ENCODE measurements around the gene WNT9B. TPM values are rescaled to one million over a fixed set of nuclear protein-coding genes. Genes with fewer than 3 reads are reported as not detected.

Gene WNT9B
- polyA plus RNA-seq, 1 donor from 2014 or later = not detected

GRCh38 chr17:46878055-46878454, 26.7 kb downstream of the WNT9B start:
- H3K79me2 ChIP-seq (replicated peaks; ENCODE audit: insufficient read depth, low read length) = no peaks in the 10 kb centered on the region
- H3K9me2 ChIP-seq (ENCODE audit: insufficient read depth, low read length) = no peaks in the 10 kb centered on the region
- no peak overlapping the region for H3K27ac ChIP-seq (ENCODE audit: low read length)
- H3K36me3 ChIP-seq (ENCODE audit: insufficient read depth, low read length) = no peaks in the 10 kb centered on the region
- H3K4me2 ChIP-seq (ENCODE audit: low read length) = no peak overlapping the region
- no peaks in the 10 kb centered on the region for H3F3A ChIP-seq (ENCODE audit: insufficient read depth, low read length, poor library complexity, severe bottlenecking)
- TF ChIP-seq SMC3 (conservative IDR thresholded peaks at IDR 0.05; ENCODE audit: poor library complexity) (no peak), CTCF (IDR thresholded peaks at IDR 0.05; ENCODE audit: poor library complexity, severe bottlenecking) (no peak), TAF1 (IDR thresholded peaks at IDR 0.05; ENCODE audit: low read depth) (no peak), EZH2 (IDR thresholded peaks at IDR 0.05; ENCODE audit: borderline replicate concordance, insufficient read depth, low read length, poor library complexity, severe bottlenecking) (no peak), EP300 (conservative IDR thresholded peaks at IDR 0.05; ENCODE audit: poor library complexity, severe bottlenecking) (no peak), REST (IDR thresholded peaks at IDR 0.05; ENCODE audit: borderline replicate concordance) (no peak), POLR2AphosphoS5 (IDR thresholded peaks at IDR 0.05) (no peak), RAD21 (conservative IDR thresholded peaks at IDR 0.05) (no peak), MXI1 (conservative IDR thresholded peaks at IDR 0.05; ENCODE audit: poor library complexity, severe bottlenecking) (no peak)
- H3K9me3 ChIP-seq (ENCODE audit: low read length) = no peaks in the 10 kb centered on the region
- H4K20me1 ChIP-seq (ENCODE audit: insufficient read depth) = no peaks in the 10 kb centered on the region
- H3K4me3 ChIP-seq (ENCODE audit: low read length) = no peak overlapping the region
- H2AFZ ChIP-seq (ENCODE audit: low read depth, low read length) = no peak overlapping the region
- no peaks in the 10 kb centered on the region for H3K27me3 ChIP-seq (ENCODE audit: insufficient read depth, low read depth, low read length)
- H3K9ac ChIP-seq (ENCODE audit: low read length) = no peak overlapping the region

GRCh38 chr17:46879101-46879500, 27.7 kb downstream of the WNT9B start:
- H3F3A ChIP-seq (ENCODE audit: insufficient read depth, low read length, poor library complexity, severe bottlenecking) = no peaks in the 10 kb centered on the region
- H2AFZ ChIP-seq (ENCODE audit: low read depth, low read length) = no peak overlapping the region

More at GRCh38 chr17:46879101-46879500, 27.7 kb downstream of the WNT9B start:
- no peak overlapping the region for H3K4me3 ChIP-seq (ENCODE audit: low read length)
- no peak overlapping the region for H3K4me2 ChIP-seq (ENCODE audit: low read length)
- no peak overlapping the region for H3K9ac ChIP-seq (ENCODE audit: low read length)
- no peaks in the 10 kb centered on the region for H3K27me3 ChIP-seq (ENCODE audit: insufficient read depth, low read depth, low read length)
- H3K36me3 ChIP-seq (ENCODE audit: insufficient read depth, low read length) = no peaks in the 10 kb centered on the region
- H3K9me3 ChIP-seq (ENCODE audit: low read length) = no peaks in the 10 kb centered on the region
- TF ChIP-seq CTCF (IDR thresholded peaks at IDR 0.05; ENCODE audit: poor library complexity, severe bottlenecking) = no peak
- no peak for TF ChIP-seq EP300 (conservative IDR thresholded peaks at IDR 0.05; ENCODE audit: poor library complexity, severe bottlenecking)
- no peak for TF ChIP-seq MXI1 (conservative IDR thresholded peaks at IDR 0.05; ENCODE audit: poor library complexity, severe bottlenecking)
- TF ChIP-seq REST (IDR thresholded peaks at IDR 0.05; ENCODE audit: borderline replicate concordance) = no peak
- TF ChIP-seq POLR2AphosphoS5 (IDR thresholded peaks at IDR 0.05) = no peak
- TF ChIP-seq SMC3 (conservative IDR thresholded peaks at IDR 0.05; ENCODE audit: poor library complexity) = no peak
- no peak for TF ChIP-seq TAF1 (IDR thresholded peaks at IDR 0.05; ENCODE audit: low read depth)
- TF ChIP-seq RAD21 (conservative IDR thresholded peaks at IDR 0.05) = no peak
- TF ChIP-seq EZH2 (IDR thresholded peaks at IDR 0.05; ENCODE audit: borderline replicate concordance, insufficient read depth, low read length, poor library complexity, severe bottlenecking) = no peak
- H3K79me2 ChIP-seq (replicated peaks; ENCODE audit: insufficient read depth, low read length) = no peaks in the 10 kb centered on the region
- H3K9me2 ChIP-seq (ENCODE audit: insufficient read depth, low read length) = no peaks in the 10 kb centered on the region
- H4K20me1 ChIP-seq (ENCODE audit: insufficient read depth) = no peaks in the 10 kb centered on the region
- no peak overlapping the region for H3K27ac ChIP-seq (ENCODE audit: low read length)
